Mesendoderm (in vitro differentiated cells): ENCODE results near the gene TOR1AIP1. TPM values are rescaled to one million over a fixed set of nuclear protein-coding genes. Genes with fewer than 3 reads are reported as not detected.
"Not testable (repeated sequence)": the region's sequence is repeated elsewhere in the genome, so short reads cannot be mapped to it uniquely, and the experiment has no call there.

Source experiments
- DNase-seq: peaks from one replicate; pipeline ENCODE4 v3.0.0; 2013
- H2AK5ac ChIP-seq: 2 replicates; pipeline ENCODE4 v1.6.1; 2013; ENCODE audit warnings: low read length, inconsistent platforms
- H2BK120ac ChIP-seq: 2 replicates; pipeline ENCODE4 v1.6.1; 2013; ENCODE audit warnings: low read depth, mild to moderate bottlenecking, low read length, moderate library complexity, mixed read lengths
- H2BK15ac ChIP-seq: replicated peaks from 2 replicates; pipeline ENCODE4 v1.6.1; 2013; ENCODE audit warnings: low read depth, mild to moderate bottlenecking, moderate library complexity
- H2BK5ac ChIP-seq: 2 replicates; pipeline ENCODE4 v1.6.1; 2013; ENCODE audit warnings: low read length, inconsistent platforms
- H3K18ac ChIP-seq: 2 replicates; pipeline ENCODE4 v1.6.1; 2013; ENCODE audit warnings: mild to moderate bottlenecking, low read length, mixed read lengths
- H3K23ac ChIP-seq: one replicate; pipeline ENCODE4 v1.6.1; 2013; ENCODE audit warnings: low read length
- H3K27ac ChIP-seq: 2 replicates; pipeline ENCODE4 v1.5.1; 2013; ENCODE audit warnings: low read depth, mild to moderate bottlenecking, inconsistent platforms, low read length, moderate library complexity
- H3K27me3 ChIP-seq: 2 replicates; pipeline ENCODE4 v1.6.1; 2013; ENCODE audit warnings: low read length, control low read depth, mild to moderate bottlenecking, inconsistent platforms; ENCODE audit not compliant: insufficient read depth, poor library complexity
- H3K36me3 ChIP-seq: 2 replicates; pipeline ENCODE4 v1.6.1; 2013; ENCODE audit warnings: low read length, inconsistent platforms; ENCODE audit not compliant: control insufficient read depth, insufficient read depth
- H3K4ac ChIP-seq: one replicate; pipeline ENCODE4 v1.6.1; 2013; ENCODE audit warnings: low read depth, mild to moderate bottlenecking, low read length, moderate library complexity
- H3K4me1 ChIP-seq: 2 replicates; pipeline ENCODE4 v1.6.1; 2013; ENCODE audit warnings: low read depth, low read length, inconsistent platforms; ENCODE audit not compliant: control insufficient read depth
- H3K4me2 ChIP-seq: 2 replicates; pipeline ENCODE4 v1.6.1; 2013; ENCODE audit warnings: low read length
- H3K4me3 ChIP-seq: 2 replicates; pipeline ENCODE4 v1.5.1; 2013; ENCODE audit warnings: mild to moderate bottlenecking, low read length
- H3K56ac ChIP-seq: one replicate; pipeline ENCODE4 v1.6.1; 2013; ENCODE audit warnings: low read length
- H3K79me1 ChIP-seq: 2 replicates; pipeline ENCODE4 v1.6.1; 2013; ENCODE audit warnings: low read length, inconsistent platforms
- H3K79me2 ChIP-seq: 2 replicates; pipeline ENCODE4 v1.6.1; 2013; ENCODE audit warnings: mild to moderate bottlenecking, low read length; ENCODE audit not compliant: control insufficient read depth, insufficient read depth
- H3K9ac ChIP-seq: 2 replicates; pipeline ENCODE4 v1.6.1; 2013; ENCODE audit warnings: low read length, inconsistent platforms
- H4K5ac ChIP-seq: one replicate; pipeline ENCODE4 v1.6.1; 2013; ENCODE audit warnings: low read length
- H4K8ac ChIP-seq: one replicate; pipeline ENCODE4 v1.6.1; 2013; ENCODE audit warnings: low read depth, mild to moderate bottlenecking, control low read depth, low read length, moderate library complexity
- WGBS: extraction: QIAGEN DNeasy Blood & Tissue Kit; methylation state at CpG from one replicate; pipeline ENCODE4 v1.1.7; 2013; ENCODE audit warnings: low lambda C conversion rate, missing lambda C conversion rate; ENCODE audit not compliant: insufficient coverage; ENCODE audit errors: extremely low coverage; 5-methylcytosine and 5-hydroxymethylcytosine counted together
- polyA plus RNA-seq, 2 experiments: library from polyadenylated mRNA; stranded (reverse); fragments of 200-250 nt; gene quantifications; one replicate each; pipeline ENCODE4 v1.2.3, GENCODE V29; 2013

TOR1AIP1 gene
- polyA plus RNA-seq (2013, experiment 1 of 2) = 27.5 TPM
- 27.6 TPM for polyA plus RNA-seq (2013, experiment 2 of 2)

GRCh38 chr1:179882253-179883039 is at the start of gene TOR1AIP1:
Gene TOR1AIP1, plus strand, starts transcription at chr1:179882285. Its CDS starts 218 bp downstream, at chr1:179882503.
- H3K23ac ChIP-seq = peak within 1 kb of the TSS; percentile 97
- H3K4me1 ChIP-seq = no peaks in the 10 kb centered on the region
- no CpG with 5 or more reads among the region's 72 CpGs for WGBS
- no peak within 1 kb of the TSS for H2BK15ac ChIP-seq
- peak within 1 kb of the TSS; percentile 66 for H3K4ac ChIP-seq
- DNase-seq = peak; percentile 99
- H3K56ac ChIP-seq = peak within 1 kb of the TSS; percentile 96
- H3K4me3 ChIP-seq = peak within 1 kb of the TSS; percentile 90
- no peaks in the 10 kb centered on the region for H3K36me3 ChIP-seq
- peak within 1 kb of the TSS; percentile 94 for H3K9ac ChIP-seq
- H3K27me3 ChIP-seq = no peaks in the 10 kb centered on the region
- H4K5ac ChIP-seq = peak within 1 kb of the TSS; percentile 78
- H2AK5ac ChIP-seq = no peak within 1 kb of the TSS
- peaks cover 2% of the 10 kb centered on the region for H3K79me1 ChIP-seq
- H3K79me2 ChIP-seq = peaks cover 2% of the 10 kb centered on the region
- H3K4me2 ChIP-seq = peak within 1 kb of the TSS; percentile 98
- peak within 1 kb of the TSS; percentile 95 for H3K27ac ChIP-seq
- peak within 1 kb of the TSS; percentile 88 for H4K8ac ChIP-seq
- no peak within 1 kb of the TSS for H2BK120ac ChIP-seq
- peak within 1 kb of the TSS; percentile 72 for H2BK5ac ChIP-seq
- H3K18ac ChIP-seq = peak within 1 kb of the TSS; percentile 12

DNA sequence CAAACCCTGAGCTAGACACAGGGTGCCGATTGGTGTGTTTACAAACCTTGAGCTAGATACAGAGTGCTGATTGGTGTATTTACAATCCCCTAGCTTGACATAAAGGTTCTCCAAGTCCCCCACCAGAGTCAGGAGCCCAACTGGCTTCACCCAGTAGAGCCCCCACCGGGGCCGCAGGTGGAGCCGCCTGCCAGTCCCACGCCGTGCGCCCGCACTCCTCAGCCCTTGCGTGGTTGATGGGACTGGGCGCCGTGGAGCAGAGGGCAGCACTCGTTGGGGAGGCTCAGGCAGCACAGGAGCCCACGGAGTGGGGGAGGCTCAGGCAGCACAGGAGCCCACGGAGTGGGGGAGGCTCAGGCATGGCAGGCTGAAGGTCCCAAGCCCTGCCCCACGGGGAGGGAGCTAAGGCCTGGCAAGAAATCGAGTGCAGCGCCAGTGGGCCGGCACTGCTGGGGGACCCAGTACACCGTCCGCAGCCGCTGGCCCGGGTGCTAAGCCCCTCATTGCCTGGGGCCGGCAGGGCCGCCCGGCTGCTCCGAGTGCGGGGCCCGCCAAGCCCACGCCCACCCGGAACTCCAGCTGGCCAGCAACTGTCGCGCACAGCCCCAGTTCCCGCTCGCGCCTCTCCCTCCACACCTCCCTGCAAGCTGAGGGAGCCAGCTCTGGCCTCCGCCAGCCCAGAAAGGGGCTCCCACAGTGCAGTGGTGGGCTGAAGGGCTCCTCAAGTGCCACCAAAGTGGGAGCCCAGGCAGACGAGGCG is 45.2 kb upstream of the TOR1AIP1 start:
- not testable (repeated sequence) for H2AK5ac ChIP-seq, H3K56ac ChIP-seq, H3K23ac ChIP-seq, H3K4me1 ChIP-seq, H4K8ac ChIP-seq, H3K4me2 ChIP-seq, H2BK5ac ChIP-seq, H3K9ac ChIP-seq, H3K18ac ChIP-seq, DNase-seq, H3K79me2 ChIP-seq, H3K4me3 ChIP-seq, H2BK15ac ChIP-seq, H3K27me3 ChIP-seq, H3K36me3 ChIP-seq, H3K4ac ChIP-seq, H2BK120ac ChIP-seq, H4K5ac ChIP-seq, H3K79me1 ChIP-seq, H3K27ac ChIP-seq
- WGBS = no CpG with 5 or more reads among the region's 38 CpGs

GRCh38 chr1:179840107-179840506 is 42.0 kb upstream of the TOR1AIP1 start:
- H3K23ac ChIP-seq = no peak overlapping the region
- no peaks in the 10 kb centered on the region for H3K79me1 ChIP-seq
- no peaks in the 10 kb centered on the region for H3K36me3 ChIP-seq
- no peak overlapping the region for H3K4ac ChIP-seq
- H4K5ac ChIP-seq = no peak overlapping the region
- no peak overlapping the region for H3K4me3 ChIP-seq
- no peak overlapping the region for H4K8ac ChIP-seq
- no peaks in the 10 kb centered on the region for H3K4me1 ChIP-seq
- H2BK5ac ChIP-seq = no peak overlapping the region
- no peak overlapping the region for H2BK120ac ChIP-seq
- no CpG with 5 or more reads among the region's 3 CpGs for WGBS
- no peaks in the 10 kb centered on the region for H3K79me2 ChIP-seq
- H3K4me2 ChIP-seq = no peak overlapping the region
- H3K27me3 ChIP-seq = no peaks in the 10 kb centered on the region
- DNase-seq = no peak
- no peak overlapping the region for H3K56ac ChIP-seq
- no peak overlapping the region for H2AK5ac ChIP-seq
- H3K9ac ChIP-seq = no peak overlapping the region
- H3K27ac ChIP-seq = no peak overlapping the region
- no peak overlapping the region for H3K18ac ChIP-seq
- H2BK15ac ChIP-seq = no peak overlapping the region

GRCh38 chr1:179848233-179848632 is 33.9 kb upstream of the TOR1AIP1 start:
- H2BK120ac ChIP-seq = no peak overlapping the region
- H3K4me3 ChIP-seq = no peak overlapping the region
- no peak overlapping the region for H2BK15ac ChIP-seq
- DNase-seq = no peak
- H2AK5ac ChIP-seq = no peak overlapping the region
- no peak overlapping the region for H3K56ac ChIP-seq
- peaks cover 8% of the 10 kb centered on the region for H3K36me3 ChIP-seq
- no peak overlapping the region for H4K8ac ChIP-seq
- no peaks in the 10 kb centered on the region for H3K4me1 ChIP-seq
- no peaks in the 10 kb centered on the region for H3K79me2 ChIP-seq
- WGBS = no CpG with 5 or more reads among the region's 3 CpGs
- no peak overlapping the region for H2BK5ac ChIP-seq
- H3K9ac ChIP-seq = no peak overlapping the region
- no peak overlapping the region for H4K5ac ChIP-seq
- H3K4ac ChIP-seq = no peak overlapping the region
- no peak overlapping the region for H3K4me2 ChIP-seq
- no peaks in the 10 kb centered on the region for H3K79me1 ChIP-seq
- no peak overlapping the region for H3K23ac ChIP-seq
- H3K27ac ChIP-seq = no peak overlapping the region
- H3K27me3 ChIP-seq = no peaks in the 10 kb centered on the region
- no peak overlapping the region for H3K18ac ChIP-seq

- Histone ChIP-seq H2AK5ac (no peak overlapping the region), H3K4ac (no peak overlapping the region), H3K36me3 (peaks cover 3% of the 10 kb centered on the region), H2BK5ac (no peak overlapping the region), H3K27me3 (no peaks in the 10 kb centered on the region), H3K56ac (no peak overlapping the region), H3K79me1 (no peaks in the 10 kb centered on the region), H2BK120ac (no peak overlapping the region), H3K18ac (no peak overlapping the region), H3K27ac (no peak overlapping the region), H4K5ac (no peak overlapping the region), H3K4me2 (no peak overlapping the region), H4K8ac (no peak overlapping the region), H3K4me1 (no peaks in the 10 kb centered on the region), H3K9ac (no peak overlapping the region), H3K4me3 (no peak overlapping the region), H2BK15ac (no peak overlapping the region), H3K79me2 (no peaks in the 10 kb centered on the region), H3K23ac (no peak overlapping the region)
- WGBS = no CpG with 5 or more reads among the region's 1 CpG
- no peak for DNase-seq
Observed at GRCh38 chr1:179853102-179853501, 29.0 kb upstream of the TOR1AIP1 start.
